Activated CD4-positive, alpha-beta T cell treated with anti-CD3 and anti-CD28 coated beads, Interleukin-2, Interleukin-4, amounts not matched to agents 100 ng/mL and 50 ng/mL, durations not matched to agents 16 hours and 8 hours (primary cell): ENCODE data around the gene SPOCK1.
"Not testable (repeated sequence)": the region's sequence is repeated elsewhere in the genome, so short reads cannot be mapped to it uniquely, and the experiment has no call there.

ENCODE experiments used
- DNase-seq: peaks from one replicate; pipeline ENCODE4 v3.0.0-alpha.2; 2020; ENCODE audit warnings: low spot score

Gene SPOCK1

GRCh38 chr5:137498736-137499505 lies at the start of gene SPOCK1:
Gene SPOCK1 (minus strand): TSS chr5:137499326.
- peak; percentile 60 for DNase-seq

GRCh38 chr5:137545956-137546355 lies 46.8 kb upstream of the SPOCK1 start:
- no peak for DNase-seq

- not testable (repeated sequence) for DNase-seq
These were observed 36.3 kb upstream of the SPOCK1 start for GRCh38 chr5:137535449-137535848.

- no peak for DNase-seq
These were observed 34.8 kb upstream of the SPOCK1 start for GRCh38 chr5:137533963-137534362.

GRCh38 chr5:137531266-137531665 lies 32.1 kb upstream of the SPOCK1 start:
- no peak for DNase-seq

- DNase-seq = no peak
These were observed 22.1 kb upstream of the SPOCK1 start for GRCh38 chr5:137521246-137521645.

GRCh38 chr5:137516961-137517360 lies 17.8 kb upstream of the SPOCK1 start:
- DNase-seq = no peak

- DNase-seq = no peak
These were observed 17.2 kb upstream of the SPOCK1 start for GRCh38 chr5:137516251-137516797.

GRCh38 chr5:137515238-137515637 lies 16.1 kb upstream of the SPOCK1 start:
- DNase-seq = no peak

GRCh38 chr5:137510671-137511070 lies 11.5 kb upstream of the SPOCK1 start:
- no peak for DNase-seq

GRCh38 chr5:137507150-137507549 lies 8.0 kb upstream of the SPOCK1 start:
- no peak for DNase-seq

GRCh38 chr5:137506296-137506695 lies 7.2 kb upstream of the SPOCK1 start:
- no peak for DNase-seq

GRCh38 chr5:137504916-137505315 lies 5.8 kb upstream of the SPOCK1 start:
- no peak for DNase-seq

GRCh38 chr5:137503456-137503855 lies 4.3 kb upstream of the SPOCK1 start:
- no peak for DNase-seq

- no peak for DNase-seq
These were observed 3.5 kb upstream of the SPOCK1 start for GRCh38 chr5:137502632-137503031.

- no peak for DNase-seq
These were observed 2.8 kb upstream of the SPOCK1 start for GRCh38 chr5:137501846-137502406.

GRCh38 chr5:137501226-137501625 lies 2.1 kb upstream of the SPOCK1 start:
- no peak for DNase-seq

GRCh38 chr5:137500615-137501225 lies 1.6 kb upstream of the SPOCK1 start:
- no peak for DNase-seq

- not testable (repeated sequence) for DNase-seq
These were observed 351 bp upstream of the SPOCK1 start for GRCh38 chr5:137499506-137499847.

GRCh38 chr5:137498301-137498735 lies 808 bp downstream of the SPOCK1 start:
- DNase-seq = no peak

- DNase-seq = no peak
These were observed 1.5 kb downstream of the SPOCK1 start for GRCh38 chr5:137497396-137498290.

- DNase-seq = no peak
These were observed 2.2 kb downstream of the SPOCK1 start for GRCh38 chr5:137496919-137497318.
